Uterus (tissue), 4 donors: ENCODE measurements around the gene FPR2. TPM values are rescaled to one million over a fixed set of nuclear protein-coding genes. Genes with fewer than 3 reads are reported as not detected.

Experiments used
- DNase-seq, 2 donors: peaks; one replicate each; pipeline ENCODE4 v3.0.0-alpha.2; 2019 to 2020
- H3K27ac ChIP-seq, 2 donors: fragments of 200-600 bp; sonication (generic); 1 replicate in 1 of 2; 2 replicates in 1 of 2; pipeline ENCODE4 v1.5.1; 2016 to 2018
- H3K27me3 ChIP-seq, 2 donors: fragments of 200-600 bp; sonication (generic); one replicate each; pipeline ENCODE4 v1.5.1; 2018 to 2019; ENCODE audit warnings: control low read depth in 1 of 2
- H3K36me3 ChIP-seq, 2 donors: fragments of 200-600 bp; sonication (generic); one replicate each; pipeline ENCODE4 v1.5.1; 2019; ENCODE audit warnings: control low read depth in 1 of 2
- H3K4me1 ChIP-seq, 2 donors: fragments of 200-600 bp; sonication (generic); one replicate each; pipeline ENCODE4 v1.5.1; 2018 to 2019; ENCODE audit warnings: control low read depth in 1 of 2
- H3K4me3 ChIP-seq, 2 donors: fragments of 200-600 bp; sonication (generic); 1 replicate in 1 of 2; 2 replicates in 1 of 2; pipeline ENCODE4 v1.5.1; 2018 to 2019; ENCODE audit warnings: mild to moderate bottlenecking in 1 of 2
- H3K9me3 ChIP-seq, 2 donors: fragments of 200-600 bp; sonication (generic); one replicate each; pipeline ENCODE4 v1.5.1; 2019; ENCODE audit warnings: control low read depth in 1 of 2
- CTCF ChIP-seq, 4 experiments: fragments of 200-600 bp in 2 of 4; fragments of 450-650 bp in 2 of 4; sonication (generic) in 2 of 4; IDR thresholded peaks; one replicate each; pipeline ENCODE4 v1.5.1; 2016 to 2019; ENCODE audit warnings: antibody characterized with exemption in 4 of 4, mild to moderate bottlenecking in 2 of 4, moderate library complexity in 1 of 4
- POLR2A ChIP-seq, 2 donors: fragments of 450-650 bp; IDR thresholded peaks; one replicate each; pipeline ENCODE4 v1.6.1; 2016; ENCODE audit warnings: antibody characterized with exemption in 2 of 2, mild to moderate bottlenecking in 1 of 2, moderate library complexity in 1 of 2
- intact Hi-C: fragments of 100-400 bp; cut with DNase I; formaldehyde crosslinking; loops from one replicate; pipeline ENCODE4 v1.15.1; 2023; ENCODE audit warnings: low total_unique reads
- total RNA-seq, 4 donors: library from RNA; depleted of rRNA in 3 of 4; stranded (reverse); fragments of >200 nt in 3 of 4; gene quantifications; one replicate each; pipeline versions ENCODE4 v1.1.0 to v1.2.4, GENCODE V29; 2014 to 2023
- donor health status: DM: yes; HTN: yes; CAD: no.

Gene FPR2
- total RNA-seq, 4 donors from 2014 or later = 0.58 to 0.76 TPM; not detected in 2

GRCh38 chr19:51794885-51795490 lies 34.0 kb downstream of the FPR2 start, which contains the start of gene FPR3:
Gene FPR3 (plus strand): TSS chr19:51795157. CDS start chr19:51823749, 28,592 bp downstream.
- H3K4me3 ChIP-seq = no peak within 1 kb of the TSS
- intact Hi-C loops = no loop called here
- peaks cover 4 to 6% of the 10 kb centered on the region in 2 donors for H3K4me1 ChIP-seq
- H3K27me3 ChIP-seq = no peaks in the 10 kb centered on the region
- DNase-seq = no peak
- no peak within 1 kb of the TSS for H3K27ac ChIP-seq
- no peaks in the 10 kb centered on the region for H3K36me3 ChIP-seq
- TF ChIP-seq POLR2A (IDR thresholded peaks at IDR 0.05) = no peak
- peaks cover 0 to 4% of the 10 kb centered on the region in 2 donors for H3K9me3 ChIP-seq

- intact Hi-C loops = no loop called here
- Histone ChIP-seq H3K36me3 (no peaks in the 10 kb centered on the region), H3K4me3 (no peak overlapping the region), H3K9me3 (peaks cover 0 to 4% of the 10 kb centered on the region in 2 donors), H3K27me3 (no peaks in the 10 kb centered on the region), H3K27ac (no peak overlapping the region), H3K4me1 (peaks cover 4 to 8% of the 10 kb centered on the region in 2 donors)
- DNase-seq = no peak
- no peak for TF ChIP-seq CTCF (IDR thresholded peaks at IDR 0.05)
- no peak for TF ChIP-seq POLR2A (IDR thresholded peaks at IDR 0.05)
Observed at GRCh38 chr19:51796195-51796679, 35.3 kb downstream of the FPR2 start.

GRCh38 chr19:51797480-51797879 lies 36.5 kb downstream of the FPR2 start:
- Histone ChIP-seq H3K4me1 (peaks cover 4 to 8% of the 10 kb centered on the region in 2 donors), H3K36me3 (no peaks in the 10 kb centered on the region), H3K27ac (no peak overlapping the region), H3K27me3 (no peaks in the 10 kb centered on the region), H3K4me3 (no peak overlapping the region), H3K9me3 (peaks cover 0 to 4% of the 10 kb centered on the region in 2 donors)
- no peak for DNase-seq
- TF ChIP-seq POLR2A (IDR thresholded peaks at IDR 0.05) (no peak), CTCF (IDR thresholded peaks at IDR 0.05) (no peak)
- intact Hi-C loops = no loop called here

GRCh38 chr19:51798062-51798461 lies 37.1 kb downstream of the FPR2 start:
- intact Hi-C loops = no loop called here
- H3K27me3 ChIP-seq = no peaks in the 10 kb centered on the region
- H3K27ac ChIP-seq = no peak overlapping the region

GRCh38 chr19:51799034-51799773 lies 38.2 kb downstream of the FPR2 start:
- H3K27me3 ChIP-seq = no peaks in the 10 kb centered on the region
- H3K4me1 ChIP-seq = peaks cover 4 to 8% of the 10 kb centered on the region in 2 donors
- peak overlapping the region; percentile 58 to 69 for H3K27ac ChIP-seq
- H3K36me3 ChIP-seq = no peaks in the 10 kb centered on the region
- no peaks in the 10 kb centered on the region for H3K9me3 ChIP-seq
- intact Hi-C loops = no loop called here
- H3K4me3 ChIP-seq = no peak overlapping the region
- peak; percentile 78 for DNase-seq
- no peak for TF ChIP-seq CTCF (IDR thresholded peaks at IDR 0.05)
- TF ChIP-seq POLR2A (IDR thresholded peaks at IDR 0.05) = no peak

More at GRCh38 chr19:51798062-51798461, 37.1 kb downstream of the FPR2 start:
- Histone ChIP-seq H3K36me3 (no peaks in the 10 kb centered on the region), H3K4me3 (no peak overlapping the region), H3K4me1 (peaks cover 4 to 8% of the 10 kb centered on the region in 2 donors), H3K9me3 (peaks cover 0 to 2% of the 10 kb centered on the region in 2 donors)
- TF ChIP-seq CTCF (IDR thresholded peaks at IDR 0.05) (no peak), POLR2A (IDR thresholded peaks at IDR 0.05) (no peak)
- DNase-seq = no peak
